ENCODE data around the gene GPN1. TPM values are rescaled to one million over a fixed set of nuclear protein-coding genes. Genes with fewer than 3 reads are reported as not detected.
"Not testable (repeated sequence)": the region's sequence is repeated elsewhere in the genome, so short reads cannot be mapped to it uniquely, and the experiment has no call there.

The GPN1 gene
- total RNA-seq, result 17.9 TPM

GRCh38 chr2:27628767-27629709 is at the start of gene GPN1, which contains the start of gene CCDC121:
Gene GPN1 (plus strand): TSS chr2:27629050. CDS start chr2:27629059, 9 bp downstream.
Gene CCDC121 (minus strand): TSS chr2:27629012. CDS start chr2:27627799, 1,213 bp downstream.
- peak; percentile 87 for DNase-seq (ENCODE audit: low spot score)
- intact Hi-C loops (cut with DNase I), result no loop called here
- peak; percentile 98 for ATAC-seq

- no peak for ATAC-seq
- intact Hi-C loops (cut with DNase I), result no loop called here
- DNase-seq (ENCODE audit: low spot score), result no peak
Measured at GRCh38 chr2:27581417-27582128, 47.3 kb upstream of the GPN1 start.

- DNase-seq (ENCODE audit: low spot score) (no peak), ATAC-seq (peak; percentile 25)
- intact Hi-C loops (cut with DNase I), result no loop called here
Measured at GRCh38 chr2:27582129-27582694, 46.6 kb upstream of the GPN1 start.

- intact Hi-C loops (cut with DNase I), result no loop called here
- DNase-seq (ENCODE audit: low spot score) (peak; percentile 91), ATAC-seq (peak; percentile 99)
Measured at GRCh38 chr2:27582695-27583389, 46.0 kb upstream of the GPN1 start, which contains the start of gene ZNF512. Gene ZNF512 (plus strand): TSS chr2:27583042. CDS start chr2:27583113, 71 bp downstream.

GRCh38 chr2:27583390-27583915 is 45.4 kb upstream of the GPN1 start:
- ATAC-seq (no peak), DNase-seq (ENCODE audit: low spot score) (no peak)
- intact Hi-C loops (cut with DNase I), result no loop called here

- intact Hi-C loops (cut with DNase I), result no loop called here
- ATAC-seq (no peak), DNase-seq (ENCODE audit: low spot score) (no peak)
Measured at GRCh38 chr2:27584597-27584996, 44.3 kb upstream of the GPN1 start.

- no peak for ATAC-seq
- intact Hi-C loops (cut with DNase I), result no loop called here
Measured at GRCh38 chr2:27587025-27587424, 41.8 kb upstream of the GPN1 start.

GRCh38 chr2:27588308-27588707 is 40.5 kb upstream of the GPN1 start:
- intact Hi-C loops (cut with DNase I), result no loop called here
- DNase-seq (ENCODE audit: low spot score) (no peak), ATAC-seq (no peak)

More at GRCh38 chr2:27587025-27587424, 41.8 kb upstream of the GPN1 start:
- no peak for DNase-seq (ENCODE audit: low spot score)

- no peak for DNase-seq (ENCODE audit: low spot score)
- intact Hi-C loops (cut with DNase I), result no loop called here
- no peak for ATAC-seq
Measured at GRCh38 chr2:27591745-27592144, 37.1 kb upstream of the GPN1 start.

- intact Hi-C loops (cut with DNase I), result no loop called here
- no peak for DNase-seq (ENCODE audit: low spot score)
Measured at GRCh38 chr2:27593240-27593639, 35.6 kb upstream of the GPN1 start.

GRCh38 chr2:27594020-27594703 is 34.7 kb upstream of the GPN1 start:
- intact Hi-C loops (cut with DNase I); DNase-seq (ENCODE audit: low spot score); ATAC-seq: not testable (repeated sequence)

More at GRCh38 chr2:27593240-27593639, 35.6 kb upstream of the GPN1 start:
- ATAC-seq, result no peak

- ATAC-seq; DNase-seq (ENCODE audit: low spot score); intact Hi-C loops (cut with DNase I): not testable (repeated sequence)
Measured at GRCh38 chr2:27595412-27595811, 33.4 kb upstream of the GPN1 start.

GRCh38 chr2:27596627-27597026 is 32.2 kb upstream of the GPN1 start:
- ATAC-seq (no peak), DNase-seq (ENCODE audit: low spot score) (no peak)
- intact Hi-C loops (cut with DNase I), result no loop called here

GRCh38 chr2:27606611-27607010 is 22.2 kb upstream of the GPN1 start:
- DNase-seq (ENCODE audit: low spot score) (no peak), ATAC-seq (no peak)
- intact Hi-C loops (cut with DNase I), result no loop called here

GRCh38 chr2:27613985-27614384 is 14.9 kb upstream of the GPN1 start:
- ATAC-seq (no peak), DNase-seq (ENCODE audit: low spot score) (no peak)
- intact Hi-C loops (cut with DNase I), result no loop called here

- DNase-seq (ENCODE audit: low spot score) (no peak), ATAC-seq (no peak)
- intact Hi-C loops (cut with DNase I), result no loop called here
Measured at GRCh38 chr2:27615316-27615715, 13.5 kb upstream of the GPN1 start.

GRCh38 chr2:27621524-27621923 is 7.3 kb upstream of the GPN1 start:
- no peak for ATAC-seq
- no peak for DNase-seq (ENCODE audit: low spot score)
- intact Hi-C loops (cut with DNase I), result no loop called here

- ATAC-seq (no peak), DNase-seq (ENCODE audit: low spot score) (no peak)
- intact Hi-C loops (cut with DNase I), result no loop called here
Measured at GRCh38 chr2:27622921-27623384, 5.9 kb upstream of the GPN1 start.
